ENCODE results near the gene VAPB. TPM values are rescaled to one million over a fixed set of nuclear protein-coding genes. Genes with fewer than 3 reads are reported as not detected.

VAPB gene
- total and polyA plus RNA-seq, 7 donors, result 23.4 to 47.6 (median 36.9) TPM

DNA sequence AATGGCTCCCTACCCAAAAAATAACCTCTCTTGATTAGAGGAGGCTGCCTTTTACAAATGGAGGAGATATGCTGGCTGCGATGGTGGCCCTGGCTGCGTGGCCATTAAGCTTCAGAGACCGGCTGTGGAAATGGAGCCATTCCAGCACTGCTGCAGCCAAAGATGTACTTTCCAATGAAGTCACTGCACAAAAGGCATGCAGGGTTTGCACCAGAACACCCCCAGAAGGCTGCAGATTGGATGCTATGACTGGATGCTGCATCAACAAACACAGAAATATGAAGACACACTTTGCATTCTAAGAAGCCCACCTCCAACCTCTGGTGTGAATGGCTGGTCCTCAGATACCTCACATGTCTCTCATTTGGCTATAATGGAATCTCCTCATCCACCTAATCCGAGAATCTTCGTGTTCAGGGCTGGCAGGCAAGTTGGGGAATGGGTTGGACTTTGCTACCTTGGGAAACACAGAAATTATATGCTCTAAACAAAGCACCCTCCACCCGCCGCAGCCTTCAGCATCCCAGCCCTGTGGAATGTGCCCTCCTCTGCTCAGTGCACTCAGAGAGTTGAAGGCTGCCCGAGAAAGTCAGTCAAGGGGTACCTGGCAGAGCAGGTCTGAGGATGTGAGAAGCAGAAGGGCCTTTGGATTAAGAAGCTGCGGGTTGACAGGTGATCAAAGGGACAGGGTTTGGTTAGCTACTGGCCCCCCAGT lies 90.9 kb downstream of the VAPB start:
- no peak for TF ChIP-seq POLR2AphosphoS5 (IDR thresholded peaks at IDR 0.05)
- TF ChIP-seq EP300 (IDR thresholded peaks at IDR 0.05), result no peak
- no peak for TF ChIP-seq POLR2A (IDR thresholded peaks at IDR 0.05)
- TF ChIP-seq, protein P1, sequence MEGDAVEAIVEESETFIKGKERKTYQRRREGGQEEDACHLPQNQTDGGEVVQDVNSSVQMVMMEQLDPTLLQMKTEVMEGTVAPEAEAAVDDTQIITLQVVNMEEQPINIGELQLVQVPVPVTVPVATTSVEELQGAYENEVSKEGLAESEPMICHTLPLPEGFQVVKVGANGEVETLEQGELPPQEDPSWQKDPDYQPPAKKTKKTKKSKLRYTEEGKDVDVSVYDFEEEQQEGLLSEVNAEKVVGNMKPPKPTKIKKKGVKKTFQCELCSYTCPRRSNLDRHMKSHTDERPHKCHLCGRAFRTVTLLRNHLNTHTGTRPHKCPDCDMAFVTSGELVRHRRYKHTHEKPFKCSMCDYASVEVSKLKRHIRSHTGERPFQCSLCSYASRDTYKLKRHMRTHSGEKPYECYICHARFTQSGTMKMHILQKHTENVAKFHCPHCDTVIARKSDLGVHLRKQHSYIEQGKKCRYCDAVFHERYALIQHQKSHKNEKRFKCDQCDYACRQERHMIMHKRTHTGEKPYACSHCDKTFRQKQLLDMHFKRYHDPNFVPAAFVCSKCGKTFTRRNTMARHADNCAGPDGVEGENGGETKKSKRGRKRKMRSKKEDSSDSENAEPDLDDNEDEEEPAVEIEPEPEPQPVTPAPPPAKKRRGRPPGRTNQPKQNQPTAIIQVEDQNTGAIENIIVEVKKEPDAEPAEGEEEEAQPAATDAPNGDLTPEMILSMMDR (IDR thresholded peaks at IDR 0.05), result no peak
- H3K4me1 ChIP-seq, result peaks cover 0 to 23% (median 22%) of the 10 kb centered on the region in 4 donors
- no peaks in the 10 kb centered on the region for H3K27me3 ChIP-seq
- peaks cover 0 to 5% (median 2%) of the 10 kb centered on the region in 4 donors for H3K9me3 ChIP-seq
- H3K36me3 ChIP-seq, result no peaks in the 10 kb centered on the region
- peak overlapping the region in 3 of 4 donors; percentile 77 to 81 (median 78) for H3K27ac ChIP-seq
- WGBS, 2 donors, result 78 to 82% methylated on average over 9 of the region's 9 CpGs
- DNase-seq, result no peak
- intact Hi-C loops (cut with DNase I), result loop anchor here (2.0 to 5.0 kb wide), 3 partner anchors 92 to 213 kb away; partner anchors contain the start of genes NPEPL1 and STX16
- H3K4me3 ChIP-seq, result no peak overlapping the region

DNA sequence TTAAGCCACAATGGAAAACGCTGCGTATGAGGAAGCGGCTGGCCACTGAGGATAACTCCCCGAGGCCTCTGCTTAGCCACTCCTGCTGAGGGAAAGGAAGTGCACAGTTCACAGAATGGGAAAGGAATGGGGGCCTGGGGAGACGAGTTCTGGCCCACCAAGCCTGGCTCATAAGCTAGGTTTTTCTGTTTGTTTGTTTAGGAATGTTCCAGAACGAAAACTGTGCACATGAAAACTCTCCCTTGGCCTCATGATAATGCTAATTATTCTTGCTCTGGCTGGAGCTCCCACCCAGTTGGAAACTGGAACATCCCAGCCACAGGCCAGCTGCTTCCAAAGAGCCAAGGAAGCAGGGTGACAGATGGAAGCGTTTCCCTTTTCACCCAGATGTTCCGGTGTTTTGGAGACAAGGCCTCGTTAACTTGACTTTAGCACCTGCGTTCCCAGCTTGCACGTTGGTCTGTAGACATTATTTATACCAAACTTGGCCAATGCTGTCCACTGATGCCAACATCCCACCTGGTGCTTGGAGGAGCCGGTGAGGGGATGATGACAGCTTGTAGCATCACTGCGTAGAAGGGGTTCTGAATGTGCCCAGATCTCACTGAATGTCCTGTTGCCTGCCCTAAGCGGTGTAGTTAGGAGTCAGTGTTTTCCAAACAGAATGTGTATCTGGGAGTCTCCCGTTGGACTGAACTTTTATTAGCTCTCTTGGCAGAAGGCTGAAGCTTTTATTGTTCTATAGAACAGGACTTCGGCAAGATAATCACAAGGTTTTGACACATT lies 91.7 kb downstream of the VAPB start:
- Histone ChIP-seq H3K36me3 (no peaks in the 10 kb centered on the region), H3K27me3 (no peaks in the 10 kb centered on the region), H3K27ac (peak overlapping the region in 3 of 4 donors; percentile 77 to 81 (median 78)), H3K4me3 (no peak overlapping the region), H3K9me3 (peaks cover 0 to 5% (median 5%) of the 10 kb centered on the region in 4 donors), H3K4me1 (peaks cover 0 to 23% (median 22%) of the 10 kb centered on the region in 4 donors)
- TF ChIP-seq, protein P1 (IDR thresholded peaks at IDR 0.05), result no peak
- no peak for TF ChIP-seq POLR2A (IDR thresholded peaks at IDR 0.05)
- peak in 3 of 4 donors; percentile 51 to 64 (median 54) for TF ChIP-seq POLR2AphosphoS5 (IDR thresholded peaks at IDR 0.05)
- peak in 1 of 4 donors; percentile 30 for TF ChIP-seq EP300 (IDR thresholded peaks at IDR 0.05)
- WGBS, 2 donors, result 43 to 65% methylated on average over 16 of the region's 16 CpGs
- intact Hi-C loops (cut with DNase I), result loop anchor here (2.0 to 5.0 kb wide), 3 partner anchors 92 to 212 kb away; partner anchors contain the start of genes NPEPL1 and STX16
- DNase-seq, result no peak

DNA sequence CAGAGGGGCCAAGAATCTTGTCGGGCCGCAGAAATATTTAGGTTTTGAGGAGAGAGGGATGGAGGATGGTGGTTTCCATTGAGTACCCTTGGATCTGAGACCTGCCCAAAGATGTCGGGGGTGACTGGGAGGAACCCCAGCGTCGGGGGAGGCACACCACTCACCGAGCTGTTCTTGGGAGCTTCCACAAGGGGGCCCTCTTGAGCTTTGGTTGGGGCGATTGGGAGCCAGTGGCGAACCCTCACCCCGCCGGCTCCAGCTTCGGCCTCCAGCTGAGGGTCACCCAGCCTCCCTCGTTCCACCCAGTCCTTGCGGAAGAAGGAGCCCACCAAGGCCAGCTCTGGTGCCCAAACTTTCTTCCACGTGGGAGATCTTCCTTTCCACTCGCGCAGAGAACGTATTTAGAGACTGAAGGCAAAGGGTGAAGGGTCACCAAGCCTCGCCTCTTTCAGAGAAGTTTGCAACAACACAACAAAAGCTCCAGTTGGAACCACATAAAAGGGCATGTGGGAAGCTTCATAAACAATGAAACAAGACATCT lies 92.5 kb downstream of the VAPB start:
- peaks cover 0 to 23% (median 22%) of the 10 kb centered on the region in 4 donors for H3K4me1 ChIP-seq
- peak overlapping the region in 3 of 4 donors; percentile 77 to 81 (median 78) for H3K27ac ChIP-seq
- no peak overlapping the region for H3K4me3 ChIP-seq
- no peaks in the 10 kb centered on the region for H3K27me3 ChIP-seq
- no peak for TF ChIP-seq POLR2AphosphoS5 (IDR thresholded peaks at IDR 0.05)
- no peak for TF ChIP-seq EP300 (IDR thresholded peaks at IDR 0.05)
- TF ChIP-seq, protein P1 (IDR thresholded peaks at IDR 0.05), result peak; percentile 42 to 69 (median 60)
- TF ChIP-seq POLR2A (IDR thresholded peaks at IDR 0.05), result no peak
- H3K9me3 ChIP-seq, result peaks cover 0 to 8% (median 5%) of the 10 kb centered on the region in 4 donors
- intact Hi-C loops (cut with DNase I), result loop anchor here (2.0 to 5.0 kb wide), 3 partner anchors 91 to 211 kb away; partner anchors contain the start of genes NPEPL1 and STX16
- 11 to 24% methylated on average over 18 of the region's 18 CpGs for WGBS, 2 donors
- no peak for DNase-seq
- H3K36me3 ChIP-seq, result no peaks in the 10 kb centered on the region

DNA sequence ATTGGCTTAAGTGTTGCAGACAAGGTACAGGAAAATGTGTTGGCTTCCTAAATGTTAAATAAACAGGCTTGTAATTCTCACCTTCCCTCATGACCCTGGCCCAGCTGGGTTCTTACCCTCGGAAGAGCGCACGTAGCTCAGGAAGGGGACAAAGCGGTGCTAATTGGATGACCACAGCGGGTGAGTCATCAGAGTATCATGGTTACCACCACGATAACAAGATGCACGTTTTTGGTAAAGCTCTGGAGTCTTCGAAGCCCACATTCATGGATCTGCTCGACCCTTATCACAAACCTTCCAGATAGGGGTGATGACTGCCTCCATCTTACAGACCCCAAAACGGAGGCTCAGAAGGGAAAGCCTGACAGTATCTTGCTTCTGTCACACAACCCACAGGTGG lies 93.4 kb downstream of the VAPB start:
- TF ChIP-seq, protein P1 (IDR thresholded peaks at IDR 0.05), result no peak
- no peak for TF ChIP-seq POLR2A (IDR thresholded peaks at IDR 0.05)
- TF ChIP-seq EP300 (IDR thresholded peaks at IDR 0.05), result no peak
- no peak for TF ChIP-seq POLR2AphosphoS5 (IDR thresholded peaks at IDR 0.05)
- no peak for DNase-seq
- intact Hi-C loops (cut with DNase I), result loop anchor here (5.0 kb wide), 1 partner anchor 90 kb away; no protein-coding TSS in a partner anchor

More for the DNA sequence above, 93.4 kb downstream of the VAPB start:
- no peaks in the 10 kb centered on the region for H3K27me3 ChIP-seq
- peaks cover 0 to 23% (median 22%) of the 10 kb centered on the region in 4 donors for H3K4me1 ChIP-seq
- no peak overlapping the region for H3K27ac ChIP-seq
- H3K9me3 ChIP-seq, result peaks cover 0 to 8% (median 5%) of the 10 kb centered on the region in 4 donors
- 81 to 85% methylated on average over 10 of the region's 10 CpGs for WGBS, 2 donors
- H3K36me3 ChIP-seq, result no peaks in the 10 kb centered on the region
- H3K4me3 ChIP-seq, result no peak overlapping the region
